Caco-2 (cell line): ENCODE results near the gene ARRB2. TPM values are rescaled to one million over a fixed set of nuclear protein-coding genes. Genes with fewer than 3 reads are reported as not detected.
"Not testable (repeated sequence)": the region's sequence is repeated elsewhere in the genome, so short reads cannot be mapped to it uniquely, and the experiment has no call there.

Experiments
- BruUV-seq: library from RNA; stranded (reverse); fragments of 400-500 nt; replicated peaks from 2 replicates; lab custom pipeline; 2021; lab: Mats Ljungman, UMichigan
- CTCF ChIA-PET: fragments of 300-600 bp; sonication (Branson Sonifier 250); formaldehyde crosslinking; loops from one replicate; lab custom pipeline; 2022; ENCODE audit warnings: antibody characterized with exemption; lab: Charles Lee
- POLR2A ChIA-PET: fragments of 300-600 bp; sonication (Branson Sonifier 250); formaldehyde crosslinking; loops from one replicate; lab custom pipeline; 2022; ENCODE audit warnings: antibody characterized with exemption; lab: Charles Lee
- DNase-seq, 2 experiments: peaks; one replicate each; pipeline versions ENCODE4 v3.0.0 to v3.0.0-alpha.2; 2020 to 2022
- H3K27me3 ChIP-seq: replicated peaks from 2 replicates; pipeline ENCODE4 v1.6.0; 2011; ENCODE audit warnings: low read length; ENCODE audit not compliant: control insufficient read depth, insufficient read depth
- H3K36me3 ChIP-seq: 2 replicates; pipeline ENCODE4 v1.5.1; 2011; ENCODE audit warnings: low read length; ENCODE audit not compliant: control insufficient read depth, insufficient read depth
- H3K4me1 ChIP-seq: fragments of 250-450 bp; sonication (Bioruptor Pico); 2 replicates; pipeline ENCODE4 v1.5.1; 2020; ENCODE audit warnings: mild to moderate bottlenecking
- H3K4me3 ChIP-seq: 2 replicates; pipeline ENCODE4 v1.5.1; 2011; ENCODE audit warnings: low read depth, mild to moderate bottlenecking, control low read depth, low read length
- H3K9me3 ChIP-seq: fragments of 250-450 bp; sonication (Bioruptor Pico); 2 replicates; pipeline ENCODE4 v1.5.1; 2020; ENCODE audit warnings: mild to moderate bottlenecking, moderate library complexity
- H3K27ac Mint-ChIP-seq: one replicate; pipeline ENCODE4 v1.8.0; 2022; ENCODE audit warnings: mixed read lengths; ENCODE audit not compliant: unreplicated experiment
- H3K27me3 Mint-ChIP-seq: one replicate; pipeline ENCODE4 v1.8.0; 2022; ENCODE audit warnings: mixed read lengths; ENCODE audit not compliant: insufficient read depth, unreplicated experiment
- H3K36me3 Mint-ChIP-seq: one replicate; pipeline ENCODE4 v1.8.0; 2022; ENCODE audit warnings: mild to moderate bottlenecking, mixed read lengths; ENCODE audit not compliant: insufficient read depth, unreplicated experiment
- H3K4me1 Mint-ChIP-seq: one replicate; pipeline ENCODE4 v1.8.0; 2022; ENCODE audit warnings: low read depth, mixed read lengths; ENCODE audit not compliant: unreplicated experiment
- H3K4me3 Mint-ChIP-seq: one replicate; pipeline ENCODE4 v1.8.0; 2022; ENCODE audit warnings: mild to moderate bottlenecking, moderate library complexity, mixed read lengths; ENCODE audit not compliant: unreplicated experiment
- H3K9me3 Mint-ChIP-seq: one replicate; pipeline ENCODE4 v1.8.0; 2022; ENCODE audit warnings: mixed read lengths; ENCODE audit not compliant: unreplicated experiment
- CTCF ChIP-seq, 2 experiments: fragments of 200-600 bp in 1 of 2; IDR thresholded peaks; 1 replicate in 1 of 2; 2 replicates in 1 of 2; pipeline versions ENCODE4 v1.5.1 to v1.8.0; 2011 to 2022; ENCODE audit warnings: antibody characterized with exemption in 1 of 2, control low read depth in 1 of 2, inconsistent platforms in 1 of 2, low read depth in 1 of 2, low read length in 1 of 2, mild to moderate bottlenecking in 1 of 2, moderate library complexity in 1 of 2; ENCODE audit not compliant: insufficient read depth in 1 of 2, severe bottlenecking in 1 of 2, unreplicated experiment in 1 of 2
- intact Hi-C: fragments of 100-400 bp; cut with micrococcal nuclease; formaldehyde crosslinking; loops from one replicate; pipeline ENCODE4 v1.10.0; 2022; ENCODE audit not compliant: unreplicated experiment
- total RNA-seq: library from RNA; stranded (reverse); gene quantifications from 2 replicates; pipeline ENCODE4 v1.2.3, GENCODE V29; 2022

ARRB2 gene
- total RNA-seq, 1 experiment from 2014 or later: 37.1 TPM

DNA sequence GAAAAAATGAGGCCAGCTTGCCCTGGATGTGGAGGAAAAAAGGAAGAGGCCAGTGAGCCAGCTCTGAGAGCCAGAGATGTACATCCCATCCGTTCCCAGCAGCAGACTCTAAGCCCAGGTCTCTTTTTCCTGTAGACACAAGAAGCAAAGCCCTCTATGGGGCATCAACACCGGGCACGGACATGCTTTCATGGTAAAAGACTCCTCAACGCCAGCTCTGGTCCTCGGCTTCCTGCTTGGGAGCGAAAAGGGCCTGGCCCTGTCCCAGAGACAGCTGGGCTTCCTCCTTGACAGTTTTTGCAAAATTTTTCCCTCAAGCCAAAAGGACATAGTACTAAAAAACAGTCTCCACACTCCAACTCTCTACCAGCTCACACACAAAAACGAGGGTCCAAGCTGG lies 33.6 kb upstream of the ARRB2 start:
- Histone ChIP-seq H3K9me3 (no peaks in the 10 kb centered on the region), H3K27me3 (no peaks in the 10 kb centered on the region), H3K36me3 (no peaks in the 10 kb centered on the region; the same call in none of the 2 replicates), H3K4me3 (no peak overlapping the region), H3K4me1 (peaks cover 10% of the 10 kb centered on the region; the same call in 1 of the 2 replicates)
- Mint-ChIP-seq H3K4me1 (peaks cover 5% of the 10 kb centered on the region), H3K27me3 (no peaks in the 10 kb centered on the region), H3K4me3 (no peak overlapping the region), H3K36me3 (peaks cover 28% of the 10 kb centered on the region), H3K27ac (no peak overlapping the region), H3K9me3 (no peaks in the 10 kb centered on the region)
- BruUV-seq: no TSS peak
- no peak for TF ChIP-seq CTCF (IDR thresholded peaks at IDR 0.05; ENCODE audit: insufficient read depth in 1 of 2, low read depth in 1 of 2, low read length in 1 of 2, severe bottlenecking in 1 of 2, unreplicated experiment in 1 of 2)
- intact Hi-C loops: no loop called here
- ChIA-PET CTCF (no interaction called here), POLR2A (no interaction called here)
- no peak for DNase-seq

GRCh38 chr17:4678448-4679026 lies 31.9 kb upstream of the ARRB2 start:
- Mint-ChIP-seq H3K36me3 (peaks cover 37% of the 10 kb centered on the region), H3K4me1 (peaks cover 5% of the 10 kb centered on the region), H3K4me3 (no peak overlapping the region), H3K9me3 (no peaks in the 10 kb centered on the region), H3K27ac (no peak overlapping the region), H3K27me3 (no peaks in the 10 kb centered on the region)
- Histone ChIP-seq H3K36me3 (no peaks in the 10 kb centered on the region; the same call in none of the 2 replicates), H3K9me3 (no peaks in the 10 kb centered on the region), H3K4me1 (peaks cover 10% of the 10 kb centered on the region; the same call in 1 of the 2 replicates), H3K4me3 (no peak overlapping the region), H3K27me3 (no peaks in the 10 kb centered on the region)
- no peak for TF ChIP-seq CTCF (IDR thresholded peaks at IDR 0.05; ENCODE audit: insufficient read depth in 1 of 2, low read depth in 1 of 2, low read length in 1 of 2, severe bottlenecking in 1 of 2, unreplicated experiment in 1 of 2)
- POLR2A ChIA-PET: no interaction called here
- intact Hi-C loops: no loop called here
- CTCF ChIA-PET: no interaction called here
- no peak for DNase-seq
- no TSS peak for BruUV-seq

GRCh38 chr17:4679658-4680057 lies 30.8 kb upstream of the ARRB2 start:
- Mint-ChIP-seq H3K4me1 (peaks cover 5% of the 10 kb centered on the region), H3K27ac (no peak overlapping the region), H3K9me3 (no peaks in the 10 kb centered on the region), H3K4me3 (no peak overlapping the region), H3K36me3 (peaks cover 46% of the 10 kb centered on the region), H3K27me3 (no peaks in the 10 kb centered on the region)
- DNase-seq: peak; percentile 26 to 48
- POLR2A ChIA-PET: interaction anchor here (1.0 kb wide), 1 partner anchor 30 kb away, joined by 3 read pairs; the partner anchor contains the start of gene ARRB2
- CTCF ChIA-PET: no interaction called here
- no peak for TF ChIP-seq CTCF (IDR thresholded peaks at IDR 0.05; ENCODE audit: insufficient read depth in 1 of 2, low read depth in 1 of 2, low read length in 1 of 2, severe bottlenecking in 1 of 2, unreplicated experiment in 1 of 2)
- Histone ChIP-seq H3K36me3 (no peaks in the 10 kb centered on the region; the same call in none of the 2 replicates), H3K4me3 (no peak overlapping the region), H3K9me3 (no peaks in the 10 kb centered on the region), H3K27me3 (no peaks in the 10 kb centered on the region), H3K4me1 (peaks cover 10% of the 10 kb centered on the region; the same call in 1 of the 2 replicates)
- intact Hi-C loops: no loop called here
- BruUV-seq: TSS peak; percentile 19

DNA sequence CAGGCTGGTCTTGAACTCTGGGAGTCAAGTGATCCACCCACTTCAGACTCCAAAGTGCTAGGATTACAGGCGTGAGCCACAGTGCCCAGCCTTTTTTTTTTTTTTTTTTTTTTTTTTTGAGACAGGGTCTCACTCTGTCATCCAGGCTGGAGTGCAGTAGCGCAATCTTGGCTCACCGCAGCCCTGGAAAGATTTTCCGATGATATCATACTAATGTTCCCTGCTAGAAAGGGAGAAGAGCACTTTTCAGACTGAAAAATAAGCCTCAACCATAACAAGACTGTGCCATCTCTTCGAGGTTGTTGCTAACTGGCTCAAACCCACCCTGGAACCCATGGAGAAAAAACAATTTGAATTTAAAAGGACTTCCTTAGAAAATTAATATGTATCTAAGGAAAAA lies 26.7 kb upstream of the ARRB2 start:
- intact Hi-C loops, CTCF ChIA-PET, H3K4me3 Mint-ChIP-seq, H3K9me3 Mint-ChIP-seq, H3K36me3 ChIP-seq, H3K4me1 Mint-ChIP-seq, BruUV-seq, H3K9me3 ChIP-seq, DNase-seq, H3K27me3 ChIP-seq, H3K27ac Mint-ChIP-seq, H3K27me3 Mint-ChIP-seq, H3K4me3 ChIP-seq, POLR2A ChIA-PET: not testable (repeated sequence)
- H3K4me1 ChIP-seq: peaks cover 10% of the 10 kb centered on the region; the same call in 1 of the 2 replicates
- peaks cover 59% of the 10 kb centered on the region for H3K36me3 Mint-ChIP-seq

DNA sequence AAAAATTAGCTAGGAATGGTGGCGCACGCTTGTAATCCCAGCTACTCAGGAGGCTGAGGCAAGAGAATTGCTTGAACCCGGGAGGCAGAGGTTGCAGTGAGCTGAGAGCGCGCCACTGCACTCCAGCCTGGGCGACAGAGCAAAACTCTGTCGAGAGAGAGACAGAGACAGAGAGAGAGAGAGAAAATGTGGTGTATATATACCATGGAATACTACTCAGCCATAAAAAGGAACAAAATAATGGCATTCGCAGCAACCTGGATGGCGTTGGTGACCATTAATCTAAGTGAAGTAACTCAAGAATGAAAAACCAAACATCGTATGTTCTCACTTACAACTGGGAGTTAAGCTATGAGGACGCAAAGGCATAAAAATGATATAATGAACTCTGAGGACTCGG lies 20.6 kb upstream of the ARRB2 start:
- H3K4me3 Mint-ChIP-seq, H3K27ac Mint-ChIP-seq, DNase-seq, POLR2A ChIA-PET, H3K36me3 ChIP-seq, BruUV-seq, H3K4me1 Mint-ChIP-seq, H3K9me3 Mint-ChIP-seq, H3K9me3 ChIP-seq, H3K27me3 Mint-ChIP-seq, H3K27me3 ChIP-seq, CTCF ChIA-PET, H3K4me3 ChIP-seq, H3K4me1 ChIP-seq: not testable (repeated sequence)
- intact Hi-C loops: loop anchor here (10.0 kb wide), 1 partner anchor 125 kb away; the partner anchor contains the start of gene GGT6
- peaks cover 46% of the 10 kb centered on the region for H3K36me3 Mint-ChIP-seq
